KMS-11 (cell line): ENCODE data around the gene AFF3.

Experiments
- H2AFZ ChIP-seq: fragments of 200-600 bp; sonication (generic); 2 replicates; pipeline ENCODE4 v1.6.1; 2016; ENCODE audit warnings: antibody characterized with exemption, mixed run types, low read depth
- H3K27ac ChIP-seq: fragments of 200-600 bp; sonication (generic); 2 replicates; pipeline ENCODE4 v1.6.1; 2016; ENCODE audit warnings: mild to moderate bottlenecking, mixed run types
- H3K27me3 ChIP-seq: fragments of 200-600 bp; sonication (generic); 2 replicates; pipeline ENCODE4 v1.6.1; 2017; ENCODE audit warnings: mild to moderate bottlenecking, low read depth, mixed run types, moderate library complexity; ENCODE audit not compliant: insufficient read depth
- H3K36me3 ChIP-seq: fragments of 200-600 bp; sonication (generic); 2 replicates; pipeline ENCODE4 v1.6.1; 2017; ENCODE audit warnings: mild to moderate bottlenecking, mixed run types; ENCODE audit not compliant: insufficient read depth
- H3K4me1 ChIP-seq: fragments of 200-600 bp; sonication (generic); 2 replicates; pipeline ENCODE4 v1.6.1; 2016; ENCODE audit warnings: mild to moderate bottlenecking, low read depth, mixed run types; ENCODE audit not compliant: poor library complexity, severe bottlenecking
- H3K4me2 ChIP-seq: fragments of 200-600 bp; sonication (generic); 2 replicates; pipeline ENCODE4 v1.7.0; 2016; ENCODE audit warnings: mild to moderate bottlenecking, mixed run types
- H3K4me3 ChIP-seq: fragments of 200-600 bp; sonication (generic); IDR thresholded peaks from 2 replicates; pipeline ENCODE4 v1.6.1; 2017; ENCODE audit warnings: low read depth, low read length, mixed read lengths; ENCODE audit not compliant: insufficient read depth
- H3K79me2 ChIP-seq: fragments of 200-600 bp; sonication (generic); 2 replicates; pipeline ENCODE4 v1.6.1; 2016; ENCODE audit warnings: low read depth, mixed run types; ENCODE audit not compliant: insufficient read depth
- H3K9ac ChIP-seq: fragments of 200-600 bp; sonication (generic); 2 replicates; pipeline ENCODE4 v1.6.1; 2016; ENCODE audit warnings: mild to moderate bottlenecking, mixed run types
- H4K20me1 ChIP-seq: fragments of 200-600 bp; sonication (generic); 2 replicates; pipeline ENCODE4 v1.6.1; 2016; ENCODE audit warnings: mild to moderate bottlenecking, mixed run types; ENCODE audit not compliant: insufficient read depth
- TF ChIP-seq, protein P1 (sequence below): fragments of 200-600 bp; sonication (generic); conservative IDR thresholded peaks from 2 replicates; pipeline ENCODE4 v1.6.1; 2017; ENCODE audit warnings: low read depth, mild to moderate bottlenecking, antibody characterized with exemption, low read length, moderate library complexity, mixed read lengths

Gene AFF3

DNA sequence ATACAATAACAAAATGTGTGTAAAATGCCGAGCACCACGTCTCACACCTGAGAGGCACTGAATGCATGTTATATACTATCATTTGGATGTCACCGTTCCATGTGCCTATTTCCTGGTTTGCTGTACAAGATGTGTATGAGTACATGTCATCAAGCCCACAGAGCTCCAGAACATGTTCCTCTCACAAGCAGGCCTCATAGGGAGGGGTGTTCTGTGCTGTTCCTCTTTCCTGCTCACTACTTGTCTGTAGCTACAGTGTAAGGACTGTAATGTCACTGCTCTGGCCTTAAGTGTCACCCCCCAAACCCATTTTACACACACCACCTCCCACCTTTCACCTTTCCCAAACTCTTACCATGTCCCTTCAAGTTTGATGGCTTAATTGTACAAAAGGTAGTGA is 1.8 kb downstream of the AFF3 start:
- Histone ChIP-seq H3K79me2 (no peaks in the 10 kb centered on the region), H3K4me2 (no peak overlapping the region), H4K20me1 (no peaks in the 10 kb centered on the region), H3K27me3 (no peaks in the 10 kb centered on the region), H3K4me1 (no peaks in the 10 kb centered on the region), H3K27ac (no peak overlapping the region), H3K4me3 (no peak overlapping the region), H2AFZ (no peak overlapping the region), H3K9ac (no peak overlapping the region), H3K36me3 (no peaks in the 10 kb centered on the region)
- TF ChIP-seq, protein P1, sequence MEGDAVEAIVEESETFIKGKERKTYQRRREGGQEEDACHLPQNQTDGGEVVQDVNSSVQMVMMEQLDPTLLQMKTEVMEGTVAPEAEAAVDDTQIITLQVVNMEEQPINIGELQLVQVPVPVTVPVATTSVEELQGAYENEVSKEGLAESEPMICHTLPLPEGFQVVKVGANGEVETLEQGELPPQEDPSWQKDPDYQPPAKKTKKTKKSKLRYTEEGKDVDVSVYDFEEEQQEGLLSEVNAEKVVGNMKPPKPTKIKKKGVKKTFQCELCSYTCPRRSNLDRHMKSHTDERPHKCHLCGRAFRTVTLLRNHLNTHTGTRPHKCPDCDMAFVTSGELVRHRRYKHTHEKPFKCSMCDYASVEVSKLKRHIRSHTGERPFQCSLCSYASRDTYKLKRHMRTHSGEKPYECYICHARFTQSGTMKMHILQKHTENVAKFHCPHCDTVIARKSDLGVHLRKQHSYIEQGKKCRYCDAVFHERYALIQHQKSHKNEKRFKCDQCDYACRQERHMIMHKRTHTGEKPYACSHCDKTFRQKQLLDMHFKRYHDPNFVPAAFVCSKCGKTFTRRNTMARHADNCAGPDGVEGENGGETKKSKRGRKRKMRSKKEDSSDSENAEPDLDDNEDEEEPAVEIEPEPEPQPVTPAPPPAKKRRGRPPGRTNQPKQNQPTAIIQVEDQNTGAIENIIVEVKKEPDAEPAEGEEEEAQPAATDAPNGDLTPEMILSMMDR, result no peak

DNA sequence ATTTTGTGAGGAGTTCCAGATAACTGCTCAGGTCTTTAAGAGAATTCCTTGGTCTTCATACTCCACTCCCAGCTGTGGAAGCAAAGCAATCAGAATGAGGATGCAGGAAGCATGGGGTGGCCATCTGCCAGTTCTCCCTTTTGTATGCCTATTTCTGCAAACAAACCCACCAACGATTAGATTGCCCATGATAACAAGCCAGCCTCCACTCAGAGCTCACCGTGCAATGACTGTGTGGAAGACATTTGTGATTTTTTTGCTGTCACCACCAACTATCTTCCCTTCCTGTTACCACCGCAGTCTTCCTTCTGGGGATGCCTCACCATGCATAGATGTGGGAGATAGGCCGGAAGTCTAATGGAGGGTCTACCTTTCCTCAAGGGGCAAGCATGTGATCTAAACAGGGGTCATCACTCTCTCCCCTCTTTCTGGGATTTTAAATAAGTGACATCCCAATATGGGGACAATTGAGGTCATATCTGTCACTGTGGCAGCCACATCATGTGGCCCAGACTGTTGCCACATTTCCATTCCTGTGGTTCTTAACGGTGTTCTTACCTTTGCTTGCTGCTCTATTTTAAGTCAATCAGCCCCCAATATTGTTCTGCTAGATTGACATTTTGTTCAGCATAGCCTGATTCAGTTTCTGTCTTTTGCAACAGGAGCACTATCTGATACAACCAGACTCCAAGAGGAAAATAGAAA is 4.4 kb downstream of the AFF3 start:
- Histone ChIP-seq H3K4me2 (no peak overlapping the region), H2AFZ (no peak overlapping the region), H3K27me3 (no peaks in the 10 kb centered on the region), H4K20me1 (no peaks in the 10 kb centered on the region), H3K9ac (no peak overlapping the region), H3K4me3 (no peak overlapping the region), H3K36me3 (no peaks in the 10 kb centered on the region), H3K4me1 (no peaks in the 10 kb centered on the region), H3K27ac (no peak overlapping the region), H3K79me2 (no peaks in the 10 kb centered on the region)
- TF ChIP-seq, protein P1, result no peak

DNA sequence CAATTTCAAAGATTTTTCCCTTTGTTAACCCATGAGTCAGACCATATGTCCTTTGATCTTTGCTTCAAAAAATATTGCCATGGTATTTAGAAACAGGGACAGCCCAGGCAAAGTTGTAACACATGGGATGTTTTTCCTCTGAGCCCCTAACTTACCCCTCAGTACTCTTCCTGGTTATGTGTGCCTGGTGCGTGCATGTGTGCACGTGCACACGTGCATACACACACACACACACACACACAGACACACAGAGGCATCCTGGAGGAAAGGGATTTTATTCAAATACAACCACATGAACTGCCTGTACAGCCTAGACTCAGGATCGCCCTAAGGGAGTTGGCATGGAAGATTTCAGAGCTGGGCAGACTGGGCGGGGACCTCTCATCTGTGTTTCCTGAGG is 5.1 kb downstream of the AFF3 start:
- Histone ChIP-seq H3K9ac (no peak overlapping the region), H3K36me3 (no peaks in the 10 kb centered on the region), H3K4me2 (no peak overlapping the region), H3K4me1 (no peaks in the 10 kb centered on the region), H4K20me1 (no peaks in the 10 kb centered on the region), H2AFZ (no peak overlapping the region), H3K27me3 (no peaks in the 10 kb centered on the region), H3K4me3 (no peak overlapping the region), H3K79me2 (no peaks in the 10 kb centered on the region), H3K27ac (no peak overlapping the region)
- TF ChIP-seq, protein P1, result no peak

DNA sequence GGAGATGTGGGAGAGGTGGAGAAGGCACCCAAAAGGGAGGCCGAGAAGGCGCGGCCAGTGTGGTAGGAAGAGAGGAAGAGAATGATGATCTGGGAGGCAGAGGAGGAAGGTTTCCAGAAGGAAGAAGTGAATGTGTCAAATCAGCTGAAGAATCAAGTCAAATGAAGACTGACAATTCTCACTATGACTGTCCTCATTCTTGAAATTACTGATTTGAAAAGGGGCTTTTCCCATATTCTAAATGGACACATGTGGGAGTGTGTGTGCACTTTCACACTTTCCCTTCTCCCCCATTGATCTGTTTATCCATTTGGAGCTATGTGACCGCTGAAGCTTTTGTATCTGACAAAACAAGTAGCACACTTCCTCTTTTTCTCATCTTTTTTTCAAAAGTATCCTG is 6.1 kb downstream of the AFF3 start:
- no peaks in the 10 kb centered on the region for H3K79me2 ChIP-seq
- TF ChIP-seq, protein P1, result no peak
- H3K36me3 ChIP-seq, result no peaks in the 10 kb centered on the region
- H3K27ac ChIP-seq, result no peak overlapping the region
- H3K4me3 ChIP-seq, result no peak overlapping the region
- no peak overlapping the region for H3K9ac ChIP-seq
- H3K4me2 ChIP-seq, result no peak overlapping the region
- H3K4me1 ChIP-seq, result no peaks in the 10 kb centered on the region
- no peaks in the 10 kb centered on the region for H3K27me3 ChIP-seq
- no peaks in the 10 kb centered on the region for H4K20me1 ChIP-seq
- H2AFZ ChIP-seq, result no peak overlapping the region
